ENCODE data around the gene OR1E2. TPM values are rescaled to one million over a fixed set of nuclear protein-coding genes. Genes with fewer than 3 reads are reported as not detected.
"Not testable (repeated sequence)": the region's sequence is repeated elsewhere in the genome, so short reads cannot be mapped to it uniquely, and the experiment has no call there.

The OR1E2 gene
- total and polyA plus RNA-seq, 7 donors, result not detected

DNA sequence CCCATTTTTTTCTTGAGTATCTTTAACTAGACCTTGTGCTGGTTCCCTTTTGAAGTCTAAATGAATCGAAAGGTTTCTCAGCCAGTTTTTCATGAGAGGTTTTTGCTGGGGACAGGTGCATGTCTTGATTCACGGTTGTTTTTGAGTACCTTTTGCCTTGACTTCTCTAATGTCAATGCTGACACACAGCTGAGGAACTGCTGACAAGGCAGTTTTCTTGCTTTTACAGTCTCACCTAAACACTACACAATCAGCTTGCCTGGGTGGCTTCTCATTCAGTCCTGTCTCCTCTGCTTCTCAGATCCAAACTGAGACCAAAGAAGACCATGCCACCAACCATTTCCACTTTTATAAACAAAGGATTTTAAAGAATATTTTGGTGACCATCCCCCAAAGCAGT, 15.4 kb downstream of the OR1E2 start:
- no peaks in the 10 kb centered on the region for H3K27me3 ChIP-seq

DNA sequence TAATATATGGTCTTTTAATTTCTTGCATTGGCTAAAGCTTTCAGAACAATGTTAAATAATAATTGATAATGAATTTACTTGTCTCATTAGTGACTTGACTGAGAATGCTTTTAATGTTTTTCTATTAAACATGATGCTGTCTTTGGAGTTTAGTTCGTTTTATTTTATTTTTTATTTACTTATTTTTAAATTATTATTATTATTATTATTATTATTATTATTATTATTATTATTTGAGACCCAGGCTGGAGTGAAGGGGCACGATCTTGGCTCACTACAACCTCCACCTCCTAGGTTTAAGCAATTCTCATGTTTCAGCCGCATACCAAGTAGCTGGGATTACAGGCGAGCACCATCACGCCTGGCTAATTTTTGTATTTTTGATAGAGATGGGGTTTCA, 18.0 kb downstream of the OR1E2 start:
- H3K4me3 ChIP-seq, result no peak overlapping the region
- TF ChIP-seq EP300 (IDR thresholded peaks at IDR 0.05) (no peak), CTCF (IDR thresholded peaks at IDR 0.05) (no peak), POLR2AphosphoS5 (IDR thresholded peaks at IDR 0.05) (no peak), POLR2A (IDR thresholded peaks at IDR 0.05) (no peak)
- intact Hi-C loops (cut with DNase I), result no loop called here
- H3K9me3 ChIP-seq, result no peaks in the 10 kb centered on the region
- no peaks in the 10 kb centered on the region for H3K4me1 ChIP-seq
- no peak overlapping the region for H3K27ac ChIP-seq
- WGBS, 2 donors, result 76 to 81% methylated on average over 5 of the region's 5 CpGs
- DNase-seq, result no peak
- no peaks in the 10 kb centered on the region for H3K27me3 ChIP-seq
- H3K36me3 ChIP-seq, result no peaks in the 10 kb centered on the region

More for the DNA sequence above, 15.4 kb downstream of the OR1E2 start:
- no peak for DNase-seq
- Histone ChIP-seq H3K4me3 (no peak overlapping the region), H3K36me3 (no peaks in the 10 kb centered on the region), H3K4me1 (no peaks in the 10 kb centered on the region), H3K27ac (no peak overlapping the region), H3K9me3 (no peaks in the 10 kb centered on the region)
- WGBS, 2 donors, result 53 to 83% methylated on average over 2 of the region's 2 CpGs
- intact Hi-C loops (cut with DNase I), result no loop called here
- TF ChIP-seq CTCF (IDR thresholded peaks at IDR 0.05) (no peak), EP300 (IDR thresholded peaks at IDR 0.05) (no peak), POLR2AphosphoS5 (IDR thresholded peaks at IDR 0.05) (no peak), POLR2A (IDR thresholded peaks at IDR 0.05) (no peak)

DNA sequence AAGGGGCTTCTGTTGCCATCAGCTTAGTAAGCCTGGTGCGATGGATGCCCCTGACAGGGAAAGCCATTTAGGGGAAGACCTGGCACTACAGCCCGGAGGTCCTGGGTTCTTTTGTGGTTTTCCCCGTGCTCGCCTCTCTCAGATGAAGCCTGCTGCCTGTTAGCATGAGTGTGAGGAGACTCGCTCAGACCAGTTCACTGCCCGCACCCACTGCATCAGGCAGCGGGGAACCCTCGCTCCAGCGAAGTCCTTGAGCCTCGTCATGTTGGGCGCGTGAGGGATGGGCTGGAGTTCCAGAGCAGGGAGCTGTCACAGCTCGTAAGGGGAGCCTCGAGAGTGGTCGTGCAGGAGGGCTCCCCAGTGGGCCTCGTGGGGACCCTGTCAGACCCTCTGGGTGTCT, 21.4 kb downstream of the OR1E2 start:
- H3K27ac ChIP-seq; H3K27me3 ChIP-seq; intact Hi-C loops (cut with DNase I); DNase-seq; H3K9me3 ChIP-seq; H3K36me3 ChIP-seq; H3K4me3 ChIP-seq; H3K4me1 ChIP-seq: not testable (repeated sequence)
- WGBS, 2 donors, result 55 to 77% methylated on average over 2 to 5 of the region's 16 CpGs

GRCh38 chr17:3411070-3411469, 22.6 kb downstream of the OR1E2 start, which contains the start of gene OR3A3:
OR3A3 (plus strand) TSS chr17:3411370.
- WGBS, 2 donors, result 85 to 87% methylated on average over 3 of the region's 3 CpGs
- H3K27me3 ChIP-seq, result no peaks in the 10 kb centered on the region
- H3K4me1 ChIP-seq, result no peaks in the 10 kb centered on the region
- H3K9me3 ChIP-seq, result no peaks in the 10 kb centered on the region
- TF ChIP-seq EP300 (IDR thresholded peaks at IDR 0.05) (no peak), POLR2AphosphoS5 (IDR thresholded peaks at IDR 0.05) (no peak), CTCF (IDR thresholded peaks at IDR 0.05) (no peak), POLR2A (IDR thresholded peaks at IDR 0.05) (no peak)
- H3K36me3 ChIP-seq, result no peaks in the 10 kb centered on the region
- intact Hi-C loops (cut with DNase I), result no loop called here
- H3K4me3 ChIP-seq, result no peak within 1 kb of the TSS
- DNase-seq, result no peak
- H3K27ac ChIP-seq, result no peak within 1 kb of the TSS

GRCh38 chr17:3403856-3404255, 29.8 kb downstream of the OR1E2 start:
- intact Hi-C loops (cut with DNase I); DNase-seq; H3K4me1 ChIP-seq; H3K36me3 ChIP-seq; H3K9me3 ChIP-seq; H3K4me3 ChIP-seq; H3K27me3 ChIP-seq; H3K27ac ChIP-seq: not testable (repeated sequence)
- 64 to 82% methylated on average over 1 of the region's 1 CpG for WGBS, 2 donors

- WGBS, 2 donors, result 51 to 61% methylated on average over 2 of the region's 2 CpGs
- no peak overlapping the region for H3K4me3 ChIP-seq
- no peak for DNase-seq
- H3K9me3 ChIP-seq, result no peaks in the 10 kb centered on the region
- TF ChIP-seq POLR2AphosphoS5 (IDR thresholded peaks at IDR 0.05), result no peak
- TF ChIP-seq EP300 (IDR thresholded peaks at IDR 0.05), result no peak
- no peak for TF ChIP-seq POLR2A (IDR thresholded peaks at IDR 0.05)
- no peak for TF ChIP-seq CTCF (IDR thresholded peaks at IDR 0.05)
- intact Hi-C loops (cut with DNase I), result no loop called here
- H3K27ac ChIP-seq, result no peak overlapping the region
- H3K4me1 ChIP-seq, result no peaks in the 10 kb centered on the region
- H3K27me3 ChIP-seq, result no peaks in the 10 kb centered on the region
- no peaks in the 10 kb centered on the region for H3K36me3 ChIP-seq
These were observed 31.9 kb downstream of the OR1E2 start for GRCh38 chr17:3401786-3402185.
